AG09319 (cell line): ENCODE results near the gene IDH3G.

Experiments used
- DNase-seq: peaks from one replicate; pipeline ENCODE4 v3.0.0-alpha.2; 2010; ENCODE audit warnings: low read depth; ENCODE audit errors: extremely low read depth
- TF ChIP-seq, protein P1 (sequence below): IDR thresholded peaks from 2 replicates; pipeline ENCODE4 v1.5.1; 2011; ENCODE audit warnings: low read depth, mild to moderate bottlenecking, inconsistent platforms, low read length, moderate library complexity

The IDH3G gene

DNA sequence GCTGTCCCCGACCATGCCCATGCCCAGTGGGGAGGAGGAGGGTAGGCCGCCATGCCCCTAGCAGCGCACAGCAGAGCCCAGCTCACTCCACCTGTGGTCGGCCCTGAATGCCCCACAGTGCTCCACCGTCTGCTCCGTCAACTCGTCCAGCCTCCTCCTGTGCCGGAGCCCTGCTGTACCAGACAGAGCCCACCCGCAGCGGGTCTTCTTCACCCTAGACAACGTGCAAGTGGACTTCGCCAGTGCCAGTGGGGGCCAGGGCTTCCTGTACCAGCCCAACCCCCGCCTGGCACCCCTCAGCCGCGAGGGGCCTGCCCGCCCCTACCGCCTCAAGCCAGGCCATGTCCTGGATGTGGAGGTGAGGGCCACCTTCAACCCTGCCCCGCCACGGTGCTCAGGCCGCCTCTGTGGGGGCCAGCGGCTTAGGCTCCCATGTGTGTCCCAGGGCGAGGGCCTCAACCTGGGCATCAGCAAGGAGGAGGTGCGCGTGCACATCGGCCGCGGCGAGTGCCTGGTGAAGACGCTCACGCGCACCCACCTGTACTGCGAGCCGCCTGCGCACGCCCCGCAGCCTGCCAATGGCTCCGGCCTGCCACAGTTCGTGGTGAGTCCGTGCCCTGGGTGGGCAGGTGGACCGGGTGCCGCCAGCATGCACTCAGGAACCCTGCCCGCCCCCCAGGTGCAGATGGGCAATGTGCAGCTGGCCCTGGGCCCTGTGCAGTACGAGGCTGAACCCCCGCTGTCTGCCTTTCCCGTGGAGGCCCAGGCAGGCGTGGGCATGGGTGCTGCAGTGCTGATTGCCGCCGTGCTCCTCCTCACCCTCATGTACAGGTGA lies 20.2 kb downstream of the IDH3G start:
- DNase-seq: no peak
- TF ChIP-seq, protein P1, sequence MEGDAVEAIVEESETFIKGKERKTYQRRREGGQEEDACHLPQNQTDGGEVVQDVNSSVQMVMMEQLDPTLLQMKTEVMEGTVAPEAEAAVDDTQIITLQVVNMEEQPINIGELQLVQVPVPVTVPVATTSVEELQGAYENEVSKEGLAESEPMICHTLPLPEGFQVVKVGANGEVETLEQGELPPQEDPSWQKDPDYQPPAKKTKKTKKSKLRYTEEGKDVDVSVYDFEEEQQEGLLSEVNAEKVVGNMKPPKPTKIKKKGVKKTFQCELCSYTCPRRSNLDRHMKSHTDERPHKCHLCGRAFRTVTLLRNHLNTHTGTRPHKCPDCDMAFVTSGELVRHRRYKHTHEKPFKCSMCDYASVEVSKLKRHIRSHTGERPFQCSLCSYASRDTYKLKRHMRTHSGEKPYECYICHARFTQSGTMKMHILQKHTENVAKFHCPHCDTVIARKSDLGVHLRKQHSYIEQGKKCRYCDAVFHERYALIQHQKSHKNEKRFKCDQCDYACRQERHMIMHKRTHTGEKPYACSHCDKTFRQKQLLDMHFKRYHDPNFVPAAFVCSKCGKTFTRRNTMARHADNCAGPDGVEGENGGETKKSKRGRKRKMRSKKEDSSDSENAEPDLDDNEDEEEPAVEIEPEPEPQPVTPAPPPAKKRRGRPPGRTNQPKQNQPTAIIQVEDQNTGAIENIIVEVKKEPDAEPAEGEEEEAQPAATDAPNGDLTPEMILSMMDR: no peak

DNA sequence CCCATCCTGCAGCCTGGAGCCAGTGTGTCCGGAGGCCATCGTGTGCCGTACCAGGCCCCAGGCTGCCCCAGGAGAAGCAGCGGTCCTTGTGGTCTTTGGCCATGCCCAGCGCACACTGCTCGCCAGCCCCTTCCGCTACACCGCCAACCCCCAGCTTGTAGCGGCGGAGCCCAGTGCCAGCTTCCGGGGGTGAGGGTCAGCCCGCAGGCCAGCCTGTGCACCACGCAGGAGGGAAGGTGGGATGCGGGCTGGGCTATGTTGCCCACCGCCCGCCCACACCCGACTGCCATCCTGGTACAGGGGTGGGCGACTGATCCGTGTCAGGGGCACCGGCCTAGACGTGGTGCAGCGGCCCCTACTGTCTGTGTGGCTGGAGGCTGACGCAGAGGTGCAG lies 21.0 kb downstream of the IDH3G start:
- TF ChIP-seq, protein P1: no peak
- DNase-seq: no peak

- TF ChIP-seq, protein P1: no peak
- no peak for DNase-seq
Measured at GRCh38 chrX:153772316-153773217, 21.6 kb downstream of the IDH3G start.

DNA sequence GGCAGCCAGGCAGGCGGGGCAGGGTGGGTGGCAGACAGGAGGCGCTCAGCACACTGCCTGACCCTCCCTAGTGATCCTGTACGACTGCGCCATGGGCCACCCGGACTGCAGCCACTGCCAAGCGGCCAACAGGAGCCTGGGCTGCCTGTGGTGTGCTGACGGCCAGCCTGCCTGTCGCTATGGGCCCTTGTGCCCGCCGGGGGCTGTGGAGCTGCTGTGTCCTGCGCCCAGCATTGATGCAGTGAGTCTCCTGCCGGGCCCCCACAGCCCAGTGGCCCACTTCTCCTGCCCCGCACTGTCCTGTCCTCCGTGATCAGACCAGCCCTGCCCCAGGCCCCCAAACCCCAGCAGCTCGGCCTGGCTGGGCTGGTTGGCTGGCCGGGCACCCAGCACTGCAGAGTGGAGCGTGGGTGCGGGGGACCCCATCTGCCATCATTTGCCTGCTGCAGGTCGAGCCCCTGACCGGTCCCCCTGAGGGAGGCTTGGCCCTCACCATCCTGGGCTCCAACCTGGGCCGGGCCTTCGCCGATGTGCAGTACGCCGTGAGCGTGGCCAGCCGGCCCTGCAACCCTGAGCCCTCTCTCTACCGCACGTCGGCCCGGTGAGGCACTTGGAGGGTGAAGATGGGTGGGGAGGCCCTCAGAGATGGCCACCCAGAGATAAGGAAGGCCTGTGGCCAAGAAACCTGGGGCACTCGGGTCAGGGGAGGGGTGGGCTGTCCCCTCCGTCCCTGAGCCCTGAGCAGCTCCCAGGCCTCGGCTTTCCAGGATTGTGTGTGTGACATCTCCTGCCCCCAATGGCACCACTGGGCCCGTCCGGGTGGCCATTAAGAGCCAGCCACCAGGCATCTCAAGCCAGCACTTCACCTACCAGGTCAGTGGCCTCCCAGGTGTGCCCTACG lies 22.5 kb downstream of the IDH3G start:
- DNase-seq: no peak

GRCh38 chrX:153770601-153771414 lies 23.4 kb downstream of the IDH3G start:
- DNase-seq: no peak
- TF ChIP-seq, protein P1: no peak

More for the DNA sequence above, 22.5 kb downstream of the IDH3G start:
- TF ChIP-seq, protein P1: no peak

DNA sequence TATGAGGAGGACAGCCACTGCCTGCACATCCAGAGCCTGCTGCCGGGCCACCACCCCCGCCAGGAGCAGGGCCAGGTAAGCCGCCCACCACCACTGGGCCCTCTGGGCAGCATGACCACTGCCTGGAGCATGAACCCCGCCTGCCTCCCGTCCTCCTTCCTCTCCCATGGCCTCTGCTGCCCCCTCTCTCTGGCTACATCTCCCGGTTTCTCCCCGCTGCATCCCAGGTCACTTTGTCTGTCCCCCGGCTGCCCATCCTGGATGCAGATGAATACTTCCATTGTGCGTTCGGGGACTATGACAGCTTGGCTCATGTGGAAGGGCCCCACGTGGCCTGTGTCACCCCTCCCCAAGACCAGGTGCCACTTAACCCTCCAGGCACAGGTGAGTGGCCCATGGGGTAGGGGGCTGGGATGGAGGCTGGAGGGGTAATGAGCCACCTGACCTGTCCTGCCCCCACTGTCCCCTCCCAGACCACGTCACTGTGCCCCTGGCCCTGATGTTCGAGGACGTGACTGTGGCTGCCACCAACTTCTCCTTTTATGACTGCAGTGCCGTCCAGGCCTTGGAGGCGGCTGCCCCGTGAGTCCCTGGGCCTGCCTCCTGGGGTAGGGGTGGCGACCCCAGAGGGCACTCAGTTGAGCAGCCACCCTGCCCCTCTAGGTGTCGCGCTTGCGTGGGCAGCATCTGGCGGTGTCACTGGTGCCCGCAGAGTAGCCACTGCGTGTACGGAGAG lies 24.1 kb downstream of the IDH3G start:
- TF ChIP-seq, protein P1: no peak
- DNase-seq: no peak
